Fibroblast of lung (primary cell): ENCODE results near the gene CARD10.

Experiments
- CTCF ChIP-seq, 2 donors: IDR thresholded peaks in 1 of 2; conservative IDR thresholded peaks in 1 of 2; 1 replicate in 1 of 2; 2 replicates in 1 of 2; pipeline ENCODE4 v1.5.1; 2011 to 2012; ENCODE audit warnings: low read length in 2 of 2, control low read depth in 1 of 2, inconsistent platforms in 1 of 2, low read depth in 1 of 2, mild to moderate bottlenecking in 1 of 2
- EZH2 ChIP-seq: IDR thresholded peaks from 2 replicates; pipeline ENCODE4 v1.5.1; 2012; ENCODE audit warnings: low read length, control low read depth, mild to moderate bottlenecking; ENCODE audit errors: missing control alignments

GRCh38 chr22:37521236-37521739, 2.1 kb upstream of the CARD10 start:
- TF ChIP-seq CTCF (conservative IDR thresholded peaks at IDR 0.05 in 1 of 2, IDR thresholded peaks at IDR 0.05 in 1 of 2; ENCODE audit: low read depth in 1 of 2, low read length in 2 of 2) (no peak), EZH2 (no peak)
